HCT116 (cell line): ENCODE data around the gene SRRT. TPM values are rescaled to one million over a fixed set of nuclear protein-coding genes. Genes with fewer than 3 reads are reported as not detected.

Experiments used
- ATAC-seq: fragments of 200-7000 bp; cut with Tn5 transposase; 2 replicates; pipeline ENCODE4 v1.9.1; 2020; ENCODE audit warnings: mild to moderate bottlenecking, moderate library complexity
- BruUV-seq: library from RNA; stranded (reverse); fragments of 400-500 nt; replicated peaks from 2 replicates; lab custom pipeline; 2021; lab: Mats Ljungman, UMichigan
- CTCF ChIA-PET: fragments of 300-600 bp; sonication (Branson Sonifier 250); formaldehyde crosslinking; loops from one replicate; lab custom pipeline; 2021; ENCODE audit warnings: antibody characterized with exemption; lab: Charles Lee
- POLR2A ChIA-PET: fragments of 300-600, 350-600 bp; sonication (Branson Sonifier 250); formaldehyde crosslinking; loops from one replicate; lab custom pipeline; 2021; ENCODE audit warnings: antibody characterized with exemption; lab: Charles Lee
- RAD21 ChIA-PET, 2 experiments: fragments of 300-600 bp; sonication (Branson Sonifier 250); formaldehyde crosslinking; loops; one replicate each; lab custom pipeline; 2023; ENCODE audit warnings: low total read pairs in 2 of 2; ENCODE audit not compliant: uncharacterized antibody in 2 of 2, unreplicated experiment in 2 of 2, low non-redundant PET in 1 of 2; lab: Charles Lee
- DNase-seq: peaks from one replicate; pipeline ENCODE4 v3.0.0-alpha.2; 2010; ENCODE audit warnings: low read depth, low spot score
- H2AFZ ChIP-seq: fragments of 200-600 bp; shearing (Covaris generic), sonication (generic); 2 replicates; pipeline ENCODE4 v1.6.1; 2017; ENCODE audit warnings: low read depth, mixed run types, mixed read lengths, antibody characterized with exemption, low read length; ENCODE audit not compliant: poor library complexity, severe bottlenecking
- H3K27ac ChIP-seq: 2 replicates; pipeline ENCODE4 v1.5.1; 2012; ENCODE audit warnings: low read depth, low read length
- H3K27me3 ChIP-seq: fragments of 200-600 bp; sonication (generic); 2 replicates; pipeline ENCODE4 v1.6.1; 2016; ENCODE audit warnings: mixed run types, low read length, mixed read lengths; ENCODE audit not compliant: insufficient read depth
- H3K36me3 ChIP-seq, 2 experiments: fragments of 200-500 bp in 1 of 2; fragments of 200-600 bp in 1 of 2; sonication (Bioruptor generic) in 1 of 2; sonication (generic) in 1 of 2; 2 replicates each; pipeline versions ENCODE4 v1.5.1 to v1.6.1; 2014 to 2016; ENCODE audit warnings: low read length in 2 of 2, inconsistent platforms in 1 of 2, mixed read lengths in 1 of 2, mixed run types in 1 of 2; ENCODE audit not compliant: insufficient read depth in 2 of 2, control insufficient read depth in 1 of 2
- H3K4me1 ChIP-seq, 2 experiments: fragments of 200-600 bp in 1 of 2; sonication (generic) in 1 of 2; 2 replicates each; pipeline versions ENCODE4 v1.5.1 to v1.6.1; 2012 to 2017; ENCODE audit warnings: low read length in 2 of 2, inconsistent platforms in 1 of 2, mild to moderate bottlenecking in 1 of 2, mixed read lengths in 1 of 2, mixed run types in 1 of 2, moderate library complexity in 1 of 2; ENCODE audit not compliant: insufficient read depth in 2 of 2, control insufficient read depth in 1 of 2
- H3K4me2 ChIP-seq: fragments of 200-600 bp; sonication (generic); 2 replicates; pipeline ENCODE4 v1.6.1; 2017; ENCODE audit warnings: mixed run types, low read length, mixed read lengths
- H3K4me3 ChIP-seq, 2 experiments: fragments of 200-600 bp in 1 of 2; sonication (generic) in 1 of 2; replicated peaks in 1 of 2; 2 replicates each; pipeline ENCODE4 v1.5.1; 2011 to 2016; ENCODE audit warnings: low read length in 2 of 2, control low read depth in 1 of 2, low read depth in 1 of 2, mild to moderate bottlenecking in 1 of 2, mixed read lengths in 1 of 2, mixed run types in 1 of 2
- H3K79me2 ChIP-seq: fragments of 200-600 bp; sonication (generic); 2 replicates; pipeline ENCODE4 v1.6.1; 2017; ENCODE audit warnings: mild to moderate bottlenecking, mixed run types, low read length, moderate library complexity, mixed read lengths; ENCODE audit not compliant: insufficient read depth
- H3K9ac ChIP-seq: fragments of 200-600 bp; sonication (generic); 2 replicates; pipeline ENCODE4 v1.6.1; 2016; ENCODE audit warnings: low read length, mixed read lengths
- H3K9me2 ChIP-seq: fragments of 200-600 bp; sonication (generic), shearing (Covaris generic); 2 replicates; pipeline ENCODE4 v1.6.1; 2017; ENCODE audit warnings: mixed run types, mild to moderate bottlenecking, moderate library complexity; ENCODE audit not compliant: insufficient read depth
- H3K9me3 ChIP-seq, 2 experiments: fragments of 200-500 bp in 1 of 2; fragments of 200-600 bp in 1 of 2; sonication (Bioruptor generic) in 1 of 2; sonication (generic) in 1 of 2; 2 replicates each; pipeline ENCODE4 v1.6.1; 2014 to 2017; ENCODE audit warnings: low read length in 2 of 2, mixed read lengths in 2 of 2, inconsistent platforms in 1 of 2, low read depth in 1 of 2, mild to moderate bottlenecking in 1 of 2, mixed run types in 1 of 2, moderate library complexity in 1 of 2; ENCODE audit not compliant: control insufficient read depth in 1 of 2, insufficient read depth in 1 of 2
- H4K20me1 ChIP-seq: fragments of 200-600 bp; sonication (generic), shearing (Covaris generic); 2 replicates; pipeline ENCODE4 v1.6.1; 2017; ENCODE audit warnings: mixed run types, mild to moderate bottlenecking, moderate library complexity; ENCODE audit not compliant: insufficient read depth
- CEBPB ChIP-seq: IDR thresholded peaks from 2 replicates; pipeline ENCODE4 v1.6.1; 2012; ENCODE audit warnings: low read depth
- CTCF ChIP-seq, 3 experiments: fragments of 200-600 bp in 1 of 3; sonication (generic) in 1 of 3; IDR thresholded peaks in 2 of 3; conservative IDR thresholded peaks in 1 of 3; 2 replicates each; pipeline ENCODE4 v1.5.1; 2012 to 2017; ENCODE audit warnings: low read depth in 2 of 3, low read length in 2 of 3, antibody characterized with exemption in 1 of 3, borderline replicate concordance in 1 of 3, control low read depth in 1 of 3, mild to moderate bottlenecking in 1 of 3, mixed read lengths in 1 of 3, mixed run types in 1 of 3, moderate library complexity in 1 of 3; ENCODE audit not compliant: insufficient read depth in 1 of 3
- EGR1 ChIP-seq: IDR thresholded peaks from 2 replicates; pipeline ENCODE4 v1.6.1; 2012; ENCODE audit warnings: low read depth
- EZH2 ChIP-seq: fragments of 200-600 bp; sonication (generic); IDR thresholded peaks from 2 replicates; pipeline ENCODE4 v1.6.1; 2017; ENCODE audit warnings: antibody characterized with exemption, mixed run types
- EZH2phosphoT487 ChIP-seq: fragments of 200-600 bp; IDR thresholded peaks from 2 replicates; pipeline ENCODE4 v1.6.1; 2018; ENCODE audit warnings: antibody characterized with exemption, borderline replicate concordance
- POLR2A ChIP-seq: IDR thresholded peaks from 2 replicates; pipeline ENCODE4 v1.7.0; 2011; ENCODE audit warnings: borderline replicate concordance; ENCODE audit not compliant: insufficient read depth, insufficient read length; ENCODE audit errors: extremely low read depth
- RAD21 ChIP-seq: IDR thresholded peaks from 2 replicates; pipeline ENCODE4 v1.6.1; 2012; ENCODE audit warnings: low read depth, mild to moderate bottlenecking
- SIN3A ChIP-seq: IDR thresholded peaks from 2 replicates; pipeline ENCODE4 v1.6.1; 2012; ENCODE audit warnings: low read depth
- SRF ChIP-seq: IDR thresholded peaks from 2 replicates; pipeline ENCODE4 v1.6.1; 2012; ENCODE audit warnings: low read depth
- YY1 ChIP-seq: IDR thresholded peaks from 2 replicates; pipeline ENCODE4 v1.6.1; 2011; ENCODE audit warnings: low read length, low read depth, moderate library complexity, mild to moderate bottlenecking; ENCODE audit not compliant: insufficient replicate concordance; ENCODE audit errors: extremely low read depth
- intact Hi-C: fragments of 100-400 bp; cut with micrococcal nuclease; formaldehyde crosslinking; loops from 2 replicates; pipeline ENCODE4 v1.10.0; 2022
- total RNA-seq: library from RNA; stranded (reverse); gene quantifications from one replicate; pipeline ENCODE4 v1.2.1, GENCODE V29; 2021; ENCODE audit not compliant: unreplicated experiment

Gene SRRT
- total RNA-seq, 1 experiment from 2014 or later = 252 TPM

- TF ChIP-seq CTCF (IDR thresholded peaks at IDR 0.05 in 2 of 3, conservative IDR thresholded peaks at IDR 0.05 in 1 of 3; ENCODE audit: borderline replicate concordance in 1 of 3, insufficient read depth in 1 of 3, low read depth in 2 of 3, low read length in 2 of 3) (no peak), EGR1 (no peak), RAD21 (no peak)
Observed at GRCh38 chr7:100880645-100881044, 5.7 kb downstream of the SRRT start (continued).

GRCh38 chr7:100881136-100881535 is 6.2 kb downstream of the SRRT start:
- H3K36me3 ChIP-seq = peaks cover 52 to 89% of the 10 kb centered on the region in 2 experiments
- RAD21 ChIA-PET = no interaction called here
- TF ChIP-seq EZH2phosphoT487 (no peak), POLR2A (no peak), YY1 (no peak), EZH2 (no peak), SRF (no peak), EGR1 (no peak), SIN3A (no peak), CEBPB (no peak)
- TF ChIP-seq, all 23 proteins: peak for 0

More at GRCh38 chr7:100881136-100881535, 6.2 kb downstream of the SRRT start:
- ChIA-PET CTCF (no interaction called here), POLR2A (no interaction called here)
- DNase-seq (no peak), ATAC-seq (no peak)
- H3K9ac ChIP-seq = no peak overlapping the region
- H3K79me2 ChIP-seq = peaks cover 92% of the 10 kb centered on the region
- H3K9me2 ChIP-seq = no peaks in the 10 kb centered on the region
- no peak overlapping the region for H2AFZ ChIP-seq
- peaks cover 6 to 8% of the 10 kb centered on the region in 2 experiments for H3K4me1 ChIP-seq
- H3K27me3 ChIP-seq = no peaks in the 10 kb centered on the region
- H4K20me1 ChIP-seq = peaks cover 15% of the 10 kb centered on the region; the same call in 1 of the 2 replicates
- no peak overlapping the region for H3K4me2 ChIP-seq
- H3K27ac ChIP-seq = no peak overlapping the region
- no peak overlapping the region for H3K4me3 ChIP-seq
- intact Hi-C loops = no loop called here
- BruUV-seq = no TSS peak
- no peaks in the 10 kb centered on the region for H3K9me3 ChIP-seq
